GM19324 (cell line): ENCODE measurements around the gene TFF1.

Source experiments
- ATAC-seq: cut with Tn5 transposase; IDR thresholded peaks from one replicate; pipeline ENCODE4 v1.9.1; 2021; ENCODE audit warnings: mild to moderate bottlenecking, moderate library complexity; ENCODE audit not compliant: unreplicated experiment, low FRiP score

Gene TFF1

DNA sequence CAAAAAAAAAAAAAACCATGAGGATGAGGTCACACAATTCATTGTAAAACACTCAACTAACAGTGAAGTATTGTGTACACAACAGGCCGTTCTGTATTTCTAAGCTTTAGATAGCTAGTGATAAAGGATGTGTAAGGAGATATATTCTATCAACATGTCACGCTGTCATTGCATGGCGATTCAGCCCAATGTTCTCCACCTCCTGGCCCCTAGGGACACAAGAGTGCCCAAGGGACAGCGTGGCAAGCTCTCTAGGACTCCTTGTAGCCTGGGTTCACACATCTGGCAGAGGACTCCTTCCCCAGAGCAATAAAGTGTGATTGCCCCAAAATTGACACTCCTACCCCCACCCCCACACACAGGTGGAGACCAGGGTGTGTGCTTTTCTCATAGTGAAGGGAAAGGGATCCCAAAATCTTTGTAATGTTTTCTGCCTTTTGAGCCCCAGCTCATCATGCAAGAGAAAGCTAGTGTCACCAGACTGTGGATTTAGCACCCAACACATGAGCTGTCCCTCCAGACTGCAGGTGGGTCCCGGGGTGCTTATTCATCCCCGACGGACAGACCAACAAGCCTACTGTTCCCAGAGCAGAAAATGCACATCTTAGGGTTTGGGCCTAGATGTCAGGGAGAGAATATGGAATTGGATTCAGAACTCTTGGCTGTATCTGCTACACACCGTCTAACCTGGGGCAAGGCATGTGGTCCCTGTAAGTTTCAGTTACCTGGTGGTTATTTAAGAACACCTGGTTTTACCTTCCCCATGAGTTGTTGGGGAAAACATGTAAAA is 18.0 kb upstream of the TFF1 start:
- ATAC-seq, result no peak

DNA sequence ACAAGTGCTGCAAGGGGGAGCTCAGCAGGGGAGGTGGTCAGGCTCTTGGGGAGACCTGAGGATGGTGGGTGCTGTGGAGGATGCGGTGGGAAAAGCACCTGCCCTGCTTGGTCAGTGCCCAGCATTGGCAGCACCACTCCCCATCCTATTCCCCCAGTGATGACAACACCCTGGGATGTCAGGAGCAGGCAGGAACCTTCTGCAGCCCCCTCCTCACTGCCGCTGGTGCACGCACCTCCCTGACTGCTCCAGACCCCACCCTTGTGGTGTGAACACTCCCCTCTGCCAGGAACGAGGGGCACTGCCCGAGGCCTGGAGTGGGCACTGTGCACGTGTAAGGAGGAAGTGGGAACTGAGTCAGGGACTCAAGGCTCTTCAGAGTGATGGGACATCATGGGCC is 17.0 kb upstream of the TFF1 start:
- no peak for ATAC-seq

DNA sequence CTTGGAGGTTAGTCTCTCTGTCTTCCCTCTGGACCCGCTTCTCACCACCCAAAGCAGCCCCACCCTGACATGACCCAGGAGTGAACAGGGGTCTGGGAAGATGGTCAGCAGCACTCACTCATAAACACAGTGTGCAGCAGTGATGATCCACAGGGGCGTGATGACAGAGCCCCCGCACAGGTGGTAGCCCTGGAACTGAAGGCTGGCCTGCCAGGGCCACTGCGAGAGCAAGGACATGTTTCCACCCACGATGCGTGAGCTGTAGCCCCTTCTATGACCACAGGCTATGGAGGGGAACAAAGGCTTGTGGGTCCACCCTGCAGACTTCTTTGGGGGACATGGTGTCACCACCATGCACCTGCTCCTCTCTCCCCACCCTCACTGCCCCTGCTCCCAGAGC is 16.6 kb upstream of the TFF1 start:
- no peak for ATAC-seq

DNA sequence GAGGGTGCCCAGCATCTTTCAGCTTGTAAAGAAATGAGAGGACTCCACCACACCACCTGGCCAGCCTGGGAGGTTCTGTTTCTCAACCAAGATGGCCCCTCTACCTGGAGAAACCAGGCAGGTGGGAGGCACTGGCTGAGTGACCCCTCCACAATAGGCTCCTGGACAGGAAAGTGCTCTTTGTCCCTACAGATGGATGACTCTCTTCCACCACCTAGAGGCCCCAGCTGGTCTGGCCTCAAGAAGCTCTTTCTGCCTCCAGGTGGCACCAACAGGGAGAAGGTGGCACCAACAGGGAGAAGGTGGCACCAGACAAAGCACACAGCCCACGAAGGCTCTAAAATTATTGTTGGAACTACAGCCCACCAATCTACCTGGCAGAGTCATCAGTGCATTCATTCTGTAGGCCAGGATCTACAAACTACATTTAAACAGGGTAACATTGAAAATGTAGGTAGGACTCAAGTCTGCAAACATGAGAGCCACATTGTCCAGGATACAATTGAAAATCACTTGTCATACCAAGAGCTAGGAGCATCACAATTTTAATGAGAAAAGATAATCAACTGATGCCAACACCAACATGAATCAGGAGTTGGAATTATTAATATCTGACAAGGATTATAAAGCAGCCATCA is 15.1 kb upstream of the TFF1 start:
- no peak for ATAC-seq

DNA sequence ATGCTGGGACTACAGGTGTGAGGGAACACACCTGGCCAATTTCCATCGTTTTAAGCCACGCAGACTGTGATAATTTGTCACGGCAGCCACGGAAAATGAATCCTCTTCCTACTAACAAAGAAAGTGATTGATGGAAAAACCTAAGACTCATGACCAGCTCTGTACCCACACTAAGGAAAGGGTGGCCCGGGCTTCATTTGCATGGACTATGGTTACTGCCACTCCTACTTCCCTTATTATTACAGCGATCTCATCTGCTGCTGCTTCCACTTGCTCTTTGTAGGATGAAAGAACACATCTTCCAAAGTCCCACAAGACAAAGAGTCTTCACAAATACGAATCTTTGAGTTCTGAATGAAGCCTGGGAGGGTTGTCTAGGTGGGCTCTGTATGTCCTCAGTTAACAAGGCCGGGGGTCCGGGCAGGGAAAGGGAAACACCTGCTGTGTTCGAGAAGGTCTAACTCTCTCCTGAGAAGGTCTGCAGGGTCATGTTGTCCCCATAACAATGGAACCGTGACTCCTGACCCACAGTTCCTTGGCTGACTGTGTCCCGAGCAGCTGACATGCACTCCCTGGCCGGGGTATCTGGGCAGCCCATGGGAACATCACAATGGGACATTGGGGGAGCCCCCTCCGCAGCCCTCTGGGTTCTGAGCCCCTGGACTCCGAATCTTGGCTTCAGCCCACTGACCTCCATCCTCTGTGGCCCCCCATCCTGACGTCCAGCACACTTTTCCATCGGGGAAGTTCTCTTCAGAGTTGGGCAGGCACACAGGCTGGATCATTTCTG is 13.3 kb upstream of the TFF1 start:
- ATAC-seq, result no peak

DNA sequence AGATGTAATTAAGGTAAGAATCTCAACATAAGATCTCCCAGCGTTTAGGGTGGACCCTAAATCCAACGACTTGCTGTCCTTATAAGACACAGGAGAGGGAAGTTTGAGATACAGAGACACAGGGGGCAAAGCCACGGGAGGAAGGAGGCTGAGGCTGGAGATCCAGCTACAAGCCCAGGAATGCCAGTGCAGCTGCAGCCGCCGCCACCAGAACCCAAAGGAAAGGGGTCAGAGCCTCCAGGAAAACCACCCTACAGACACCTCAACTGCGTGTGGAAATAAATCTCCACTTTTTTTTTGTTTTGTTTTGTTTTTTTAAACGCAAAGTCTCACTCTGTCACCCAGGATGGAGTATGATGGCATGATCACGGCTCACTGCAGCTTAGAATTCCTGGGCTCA is 12.1 kb upstream of the TFF1 start:
- no peak for ATAC-seq

DNA sequence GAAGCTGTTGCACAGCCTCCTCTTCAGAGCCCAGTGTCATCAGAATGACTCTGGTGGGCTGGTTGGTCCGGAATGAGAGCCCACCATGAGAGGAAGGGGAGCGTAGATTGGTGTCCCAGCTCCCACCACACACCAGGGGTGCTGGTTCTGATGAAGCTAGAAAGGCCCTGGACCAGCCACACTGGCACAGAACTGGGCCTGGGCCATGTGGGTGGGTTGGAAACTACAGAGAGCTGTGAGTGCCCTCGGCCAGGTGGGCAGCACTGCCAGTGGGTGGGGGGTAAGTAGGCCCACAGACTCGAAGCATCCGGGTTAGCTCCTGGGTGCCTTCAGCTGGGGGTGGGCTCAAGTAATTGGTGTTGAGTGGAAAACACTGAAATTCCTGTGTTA is 11.6 kb upstream of the TFF1 start:
- ATAC-seq, result no peak

DNA sequence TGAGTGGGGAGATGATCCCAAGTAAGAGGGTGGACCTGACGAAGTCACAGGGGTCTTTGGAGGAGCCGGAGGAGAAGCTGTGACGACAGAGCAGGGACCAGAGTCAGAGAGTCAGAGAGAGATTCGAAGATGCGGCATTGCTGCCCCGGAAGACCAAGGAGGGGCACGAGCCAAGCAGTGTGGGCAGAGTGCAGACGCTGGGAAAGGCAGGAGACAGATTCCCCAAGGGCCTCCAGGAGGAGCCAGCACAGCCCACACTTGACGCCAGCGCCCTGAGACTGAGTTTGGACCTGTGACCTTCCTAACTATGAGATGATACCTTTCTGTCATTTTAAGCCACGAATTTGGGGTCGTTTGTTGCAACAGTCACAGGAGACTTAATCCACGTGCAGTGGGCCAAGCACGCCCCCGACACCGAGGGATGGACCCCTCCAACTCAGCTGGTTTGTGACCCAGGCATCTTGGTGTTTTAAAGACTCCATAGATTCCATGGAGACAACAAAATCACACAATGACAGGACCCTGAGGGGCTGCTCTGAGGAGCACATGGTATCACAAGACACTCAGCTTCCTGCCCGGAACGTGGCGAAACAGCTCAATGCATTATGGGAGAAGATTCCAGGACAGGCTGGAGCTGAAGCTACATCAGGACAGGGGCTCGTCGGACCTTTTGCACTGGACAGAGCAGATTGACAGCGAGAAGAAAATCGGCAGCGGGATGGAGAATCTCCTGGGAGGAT is 11.0 kb upstream of the TFF1 start:
- no peak for ATAC-seq

DNA sequence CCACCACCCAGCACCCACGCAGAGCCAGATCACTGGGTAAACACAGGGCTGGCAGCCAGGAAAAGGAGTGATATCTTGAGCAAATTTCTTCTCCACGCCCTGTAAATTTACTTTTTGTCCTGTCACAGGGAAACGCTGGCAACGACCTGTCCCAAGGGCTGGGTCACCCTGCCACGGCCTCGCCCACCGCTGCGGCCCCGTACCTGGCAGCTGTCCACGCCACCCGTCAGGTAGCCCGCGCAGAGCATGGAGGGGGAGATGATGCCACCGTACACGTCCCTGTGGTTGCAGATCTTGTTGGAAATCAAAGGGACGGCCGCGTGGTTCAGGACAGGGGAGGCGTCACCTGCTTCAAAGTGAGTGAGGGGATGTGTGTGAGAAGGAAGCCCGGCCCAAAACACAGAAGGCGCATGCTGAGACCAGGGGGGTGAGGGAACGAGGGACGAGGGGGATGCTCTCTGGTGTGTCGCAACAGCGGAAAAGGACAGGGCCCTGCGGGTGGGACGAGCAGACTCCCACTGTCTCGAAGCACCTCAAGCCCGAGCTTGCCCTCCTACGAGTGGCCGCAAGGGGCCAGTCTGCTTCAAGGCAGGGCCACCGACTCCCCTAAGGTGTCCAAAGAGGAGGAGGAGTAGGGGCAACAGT is 10.1 kb upstream of the TFF1 start:
- ATAC-seq, result no peak

DNA sequence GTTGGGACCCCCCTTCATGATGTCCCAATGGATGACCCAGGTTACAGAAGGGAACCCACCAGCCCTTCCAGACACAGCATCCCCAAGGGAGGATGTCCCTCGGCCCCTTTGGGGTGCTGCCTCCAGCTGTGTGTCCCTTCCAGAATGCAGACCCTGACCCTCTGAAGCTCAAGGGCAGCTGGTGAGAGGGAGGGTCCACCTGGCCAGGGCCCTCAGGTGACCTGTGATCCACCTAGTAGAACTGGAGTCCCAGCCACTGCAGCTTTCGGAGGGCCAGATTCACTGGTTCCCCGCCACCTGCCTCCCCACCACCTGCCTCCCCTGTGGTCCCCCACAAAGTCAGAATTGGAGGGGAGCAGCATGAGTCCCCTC is 9.6 kb upstream of the TFF1 start:
- ATAC-seq, result no peak

DNA sequence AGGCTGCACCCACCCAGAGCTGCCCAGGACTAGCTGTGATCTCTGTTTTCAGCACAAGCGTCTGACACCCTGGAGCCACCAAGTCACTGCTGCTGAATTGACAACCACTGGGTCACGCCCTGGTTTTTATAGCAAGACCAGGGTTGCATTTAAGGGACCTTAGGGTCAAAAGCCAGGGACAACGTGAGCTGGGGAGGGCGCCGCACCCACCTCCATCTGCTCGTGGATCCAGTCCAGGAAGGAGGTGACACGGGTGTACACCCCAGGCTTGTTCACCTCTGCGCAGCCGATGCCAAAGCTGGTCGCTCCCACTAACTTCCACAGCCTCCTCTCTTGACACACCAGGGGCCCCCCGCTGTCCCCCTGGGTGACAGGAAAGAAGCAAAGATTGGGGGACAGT is 9.2 kb upstream of the TFF1 start:
- no peak for ATAC-seq

DNA sequence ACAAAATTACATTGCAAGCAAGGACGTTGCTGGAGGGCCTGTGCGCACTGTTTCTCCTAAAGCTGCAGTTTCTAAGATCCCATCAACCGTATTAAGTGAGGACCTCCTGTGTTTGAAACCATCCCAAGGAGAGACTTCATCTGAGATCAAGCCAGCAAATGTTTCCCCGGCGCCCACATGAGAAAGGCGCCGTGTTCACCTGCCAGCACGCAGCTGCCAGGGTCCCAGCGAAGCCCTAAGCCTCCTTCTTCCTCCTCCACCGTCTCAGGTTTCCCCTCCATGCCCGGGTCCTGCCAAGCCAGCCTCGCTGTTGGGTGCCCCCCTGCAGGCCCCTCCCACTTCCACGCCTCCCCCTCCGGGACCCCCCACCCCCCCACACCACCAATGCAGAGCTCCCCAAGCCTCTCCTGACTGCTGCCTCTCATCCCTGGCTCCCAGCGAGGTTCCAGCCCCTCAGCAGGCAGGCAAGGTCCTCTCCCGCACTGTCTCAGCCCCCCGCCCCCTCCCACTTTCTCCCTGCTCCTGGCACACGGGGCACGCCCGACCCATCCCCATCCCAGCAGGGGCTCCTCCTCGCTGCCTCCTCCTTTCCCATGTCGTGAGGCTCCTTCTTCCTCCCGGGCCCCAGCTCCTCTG is 8.6 kb upstream of the TFF1 start:
- ATAC-seq, result no peak

DNA sequence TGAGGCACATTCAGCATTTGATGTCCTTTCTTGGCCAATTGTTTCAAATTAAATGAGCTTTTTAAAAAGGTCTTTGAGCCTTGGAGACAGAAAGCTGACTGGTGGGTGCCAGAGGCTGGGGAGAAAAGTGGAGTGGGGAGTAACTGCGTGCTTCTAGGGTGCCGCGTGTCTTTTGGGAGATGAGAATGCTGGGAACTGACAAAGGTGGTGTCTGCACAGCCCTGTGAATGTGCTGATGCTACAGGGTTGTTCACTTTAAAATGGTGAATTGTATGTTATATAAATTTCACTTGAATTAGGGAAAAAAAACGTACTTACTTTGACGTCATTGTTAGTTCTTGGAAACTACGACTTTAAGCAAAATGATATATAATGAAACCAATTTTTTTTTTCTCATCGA is 8.1 kb upstream of the TFF1 start:
- no peak for ATAC-seq

DNA sequence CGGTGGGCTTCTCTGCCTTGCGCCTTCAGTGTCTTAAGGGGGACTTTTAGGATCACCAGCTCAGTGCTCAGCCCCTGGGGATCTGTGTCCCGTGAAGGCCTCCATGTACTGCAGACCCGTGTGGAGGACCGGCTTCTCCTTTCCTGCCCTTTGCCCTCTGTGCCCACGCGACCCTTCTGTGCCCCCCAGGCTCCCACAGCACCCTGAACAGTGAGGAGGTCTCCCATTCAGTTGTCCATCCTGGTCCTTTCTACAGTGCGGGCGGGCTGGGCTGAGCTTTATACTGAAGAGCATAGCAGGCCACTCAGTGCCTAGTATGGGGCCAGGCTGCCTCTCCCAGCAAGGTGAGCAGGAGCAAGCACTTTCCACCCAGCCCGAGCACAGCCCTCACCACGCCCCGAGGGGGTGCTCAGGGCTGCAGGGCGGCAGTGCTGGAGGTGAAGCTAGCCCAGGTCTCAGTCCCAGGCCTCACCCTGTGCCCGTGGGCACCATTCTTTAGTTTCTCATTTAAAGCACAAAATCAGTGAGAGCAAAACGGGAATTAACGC is 7.6 kb upstream of the TFF1 start:
- no peak for ATAC-seq

DNA sequence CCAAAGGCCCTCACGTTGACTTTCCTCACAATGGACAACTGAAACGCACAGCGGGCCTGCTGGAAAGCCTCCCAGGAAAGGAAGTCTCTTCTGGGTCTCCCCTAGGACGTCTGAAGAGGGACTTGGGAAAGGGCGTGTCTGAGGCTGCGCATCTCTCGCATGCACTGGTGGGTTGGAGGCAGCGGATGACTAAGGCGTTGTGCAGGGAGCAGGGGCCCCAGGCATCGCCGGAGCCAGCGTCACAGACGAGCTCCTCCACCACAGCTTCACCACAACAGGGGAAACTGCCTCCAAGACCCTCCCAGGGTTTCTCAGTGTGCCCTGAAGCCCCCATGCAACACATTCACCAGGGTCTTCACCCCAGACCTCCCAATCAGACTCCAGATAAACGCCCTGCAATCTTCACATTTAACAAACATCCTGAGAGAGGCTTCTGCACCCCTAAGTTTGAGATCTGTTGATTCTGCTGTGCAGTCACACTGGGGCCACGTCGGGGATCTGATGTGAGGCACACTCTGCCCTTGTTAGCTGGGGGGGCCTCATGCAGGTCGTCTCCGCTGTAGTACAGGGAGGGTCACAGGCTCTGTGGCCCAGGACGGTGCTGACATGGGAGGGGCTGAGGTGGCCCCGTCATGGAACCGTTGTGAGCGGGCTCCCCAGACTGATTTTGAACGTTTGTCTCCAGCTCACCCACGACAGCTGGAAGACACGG is 7.0 kb upstream of the TFF1 start:
- ATAC-seq, result no peak

DNA sequence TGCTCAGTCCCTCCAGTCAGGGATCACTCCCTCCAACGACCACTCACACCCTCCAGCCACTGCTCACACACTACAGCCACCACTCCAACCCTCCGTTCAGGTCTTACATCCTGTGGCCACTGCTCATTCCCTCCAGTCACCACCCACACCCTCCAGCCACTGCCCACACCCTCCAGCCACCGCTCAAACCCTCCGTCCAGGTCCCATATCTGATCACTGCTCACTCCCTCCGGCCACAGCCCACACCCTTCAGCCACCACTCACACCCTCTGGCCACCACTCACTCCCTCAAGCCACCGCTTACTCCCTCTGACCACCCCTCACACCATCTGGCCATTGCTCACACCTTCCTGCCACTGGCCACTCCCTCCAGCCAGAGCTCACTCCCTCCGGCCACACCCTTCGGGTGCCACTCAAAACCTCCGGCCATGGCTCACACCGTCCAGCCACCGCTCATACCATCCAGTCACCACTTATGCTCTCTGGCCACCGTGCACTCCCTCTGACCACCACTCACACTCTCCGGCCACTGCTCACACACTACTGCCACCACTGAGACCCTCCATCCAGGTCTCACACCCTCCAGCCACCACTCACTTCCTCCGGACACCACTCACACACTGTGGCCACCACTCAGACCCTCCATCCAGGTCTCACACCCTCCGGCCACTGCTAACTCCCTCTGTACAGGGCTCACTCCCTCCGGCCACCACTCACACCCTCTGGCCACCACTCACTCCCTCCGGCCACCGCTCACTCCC is 4.7 kb upstream of the TFF1 start:
- no peak for ATAC-seq

DNA sequence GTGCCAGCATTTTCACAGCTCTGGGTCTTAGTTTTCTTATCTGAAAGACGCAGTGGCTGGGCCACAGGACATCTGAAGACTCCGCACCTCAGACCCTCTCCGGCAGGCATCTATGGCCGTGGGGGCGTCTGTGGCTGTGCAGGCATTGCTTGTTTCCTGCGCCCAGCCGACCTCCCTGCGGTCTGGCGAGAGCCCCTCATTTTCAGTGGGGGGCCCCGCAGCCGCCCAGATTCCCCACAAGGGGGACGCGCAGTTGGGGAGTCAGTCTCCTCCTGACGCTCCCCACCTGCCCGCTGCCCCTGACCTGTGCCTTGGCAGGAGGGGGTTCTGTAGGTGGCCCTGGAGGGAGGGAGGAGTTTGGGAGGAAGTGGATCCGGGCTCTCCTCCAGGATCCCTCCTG is 3.5 kb upstream of the TFF1 start:
- ATAC-seq, result no peak

DNA sequence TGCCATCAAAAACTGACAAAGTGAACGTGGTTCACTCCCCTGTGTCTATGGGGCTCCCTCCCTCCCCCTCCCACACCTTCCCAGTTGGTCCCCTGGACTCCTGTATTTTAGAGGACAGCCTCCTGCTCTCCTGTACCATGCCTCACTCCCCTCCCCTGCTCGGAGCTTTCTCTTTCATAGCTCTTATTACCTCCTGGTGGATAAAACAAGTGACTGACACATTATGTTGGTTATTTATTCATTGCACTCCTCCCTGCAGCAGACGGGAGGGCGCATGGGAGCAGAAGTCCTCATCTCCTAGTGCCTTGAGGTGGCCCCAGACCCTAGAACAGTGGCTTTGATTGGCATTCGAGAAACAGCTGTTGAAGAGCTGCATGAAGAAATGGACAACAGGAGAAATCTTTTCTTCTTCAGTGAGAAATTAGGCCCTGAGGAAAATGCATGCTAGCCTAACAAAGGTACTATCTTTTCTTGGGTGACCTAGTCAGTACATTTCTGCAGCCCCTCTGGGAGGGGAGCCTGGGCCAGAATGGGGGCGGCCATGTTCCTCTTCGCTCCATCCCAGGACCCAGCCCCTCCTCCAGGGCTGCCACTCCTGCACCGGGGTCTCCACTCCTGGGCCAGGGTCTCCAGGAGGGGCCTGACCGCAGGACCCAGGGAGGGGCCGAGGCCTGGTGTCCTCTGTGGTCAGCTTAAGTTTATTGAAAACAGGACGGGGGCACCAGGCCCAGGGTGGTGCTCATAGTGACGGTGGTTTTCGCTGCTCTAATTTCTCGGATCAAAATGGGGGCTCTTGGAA is 1.2 kb upstream of the TFF1 start:
- no peak for ATAC-seq
